ENCODE results near the gene PNPLA6. TPM values are rescaled to one million over a fixed set of nuclear protein-coding genes. Genes with fewer than 3 reads are reported as not detected.

PNPLA6 gene
- total and polyA plus RNA-seq, 10 of the 15 experiments (the other 5 are each of a cell fraction or from before 2014, with no cell fraction given), result 0.95 to 105 (median 40.0) TPM

DNA sequence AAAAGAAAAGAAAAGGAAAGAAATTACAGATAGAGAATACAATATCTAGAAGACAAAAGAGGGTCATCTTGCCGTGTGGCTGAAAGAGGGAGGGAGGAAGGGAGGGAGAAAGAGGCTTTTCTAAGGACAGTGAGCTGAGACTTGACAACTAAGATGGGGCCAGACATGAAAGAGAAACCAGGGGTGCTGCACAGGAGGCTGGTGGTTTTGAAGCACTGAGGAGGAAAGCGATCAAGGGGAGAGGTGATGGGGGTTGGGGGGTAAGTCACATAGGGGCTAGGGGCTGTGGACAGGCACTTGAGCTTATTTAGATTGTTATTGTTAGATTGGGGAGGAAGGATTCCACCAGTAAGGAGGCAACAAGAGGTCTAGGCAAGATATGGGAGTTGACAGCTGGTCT is 17.3 kb downstream of the PNPLA6 start:
- no peak for DNase-seq (ENCODE audit: low read depth, low spot score)
- POLR2A ChIA-PET, result interaction anchor here (0.6 to 0.8 kb wide), 2 partner anchors 29 to 77 kb away, joined by 3 read pairs; partner anchors contain the start of genes PET100 and XAB2
- ATAC-seq, result no peak
- Histone ChIP-seq H4K20me1 (ENCODE audit: control insufficient read depth, insufficient read depth) (no peaks in the 10 kb centered on the region), H3K9ac (ENCODE audit: control insufficient read depth, insufficient read depth, low read length) (no peak overlapping the region), H3K9me3 (replicated peaks; ENCODE audit: control insufficient read depth, insufficient read depth, low read length) (no peaks in the 10 kb centered on the region), H3K36me3 (ENCODE audit: control insufficient read depth in 2 of 2, insufficient read depth in 2 of 2, low read length in 1 of 2) (peaks cover 8 to 16% of the 10 kb centered on the region in 2 experiments), H3K4me1 (ENCODE audit: control insufficient read depth, insufficient read depth, low read length) (no peaks in the 10 kb centered on the region; the same call in 1 of the 2 replicates), H3K79me2 (ENCODE audit: control insufficient read depth, insufficient read depth, low read length) (no peaks in the 10 kb centered on the region), H3K4me3 (no peak overlapping the region), H3K27ac (ENCODE audit: control insufficient read depth, insufficient read depth) (no peak overlapping the region), H2AFZ (ENCODE audit: control insufficient read depth, low read depth, low read length) (no peak overlapping the region), H3K4me2 (ENCODE audit: control insufficient read depth, insufficient read depth) (no peak overlapping the region), H3K27me3 (replicated peaks in 1 of 2; ENCODE audit: control insufficient read depth in 2 of 2, insufficient read depth in 2 of 2, low read length in 1 of 2) (no peaks in the 10 kb centered on the region)
- no TSS peak for BruUV-seq (replicated peaks)
- TF ChIP-seq NRF1 (conservative IDR thresholded peaks at IDR 0.05; ENCODE audit: low read depth, low read length) (no peak), EED (IDR thresholded peaks at IDR 0.05; ENCODE audit: low read depth) (no peak)
- TF ChIP-seq, protein P1, sequence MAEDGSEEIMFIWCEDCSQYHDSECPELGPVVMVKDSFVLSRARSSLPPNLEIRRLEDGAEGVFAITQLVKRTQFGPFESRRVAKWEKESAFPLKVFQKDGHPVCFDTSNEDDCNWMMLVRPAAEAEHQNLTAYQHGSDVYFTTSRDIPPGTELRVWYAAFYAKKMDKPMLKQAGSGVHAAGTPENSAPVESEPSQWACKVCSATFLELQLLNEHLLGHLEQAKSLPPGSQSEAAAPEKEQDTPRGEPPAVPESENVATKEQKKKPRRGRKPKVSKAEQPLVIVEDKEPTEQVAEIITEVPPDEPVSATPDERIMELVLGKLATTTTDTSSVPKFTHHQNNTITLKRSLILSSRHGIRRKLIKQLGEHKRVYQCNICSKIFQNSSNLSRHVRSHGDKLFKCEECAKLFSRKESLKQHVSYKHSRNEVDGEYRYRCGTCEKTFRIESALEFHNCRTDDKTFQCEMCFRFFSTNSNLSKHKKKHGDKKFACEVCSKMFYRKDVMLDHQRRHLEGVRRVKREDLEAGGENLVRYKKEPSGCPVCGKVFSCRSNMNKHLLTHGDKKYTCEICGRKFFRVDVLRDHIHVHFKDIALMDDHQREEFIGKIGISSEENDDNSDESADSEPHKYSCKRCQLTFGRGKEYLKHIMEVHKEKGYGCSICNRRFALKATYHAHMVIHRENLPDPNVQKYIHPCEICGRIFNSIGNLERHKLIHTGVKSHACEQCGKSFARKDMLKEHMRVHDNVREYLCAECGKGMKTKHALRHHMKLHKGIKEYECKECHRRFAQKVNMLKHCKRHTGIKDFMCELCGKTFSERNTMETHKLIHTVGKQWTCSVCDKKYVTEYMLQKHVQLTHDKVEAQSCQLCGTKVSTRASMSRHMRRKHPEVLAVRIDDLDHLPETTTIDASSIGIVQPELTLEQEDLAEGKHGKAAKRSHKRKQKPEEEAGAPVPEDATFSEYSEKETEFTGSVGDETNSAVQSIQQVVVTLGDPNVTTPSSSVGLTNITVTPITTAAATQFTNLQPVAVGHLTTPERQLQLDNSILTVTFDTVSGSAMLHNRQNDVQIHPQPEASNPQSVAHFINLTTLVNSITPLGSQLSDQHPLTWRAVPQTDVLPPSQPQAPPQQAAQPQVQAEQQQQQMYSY (CRISPR knock-in tag; IDR thresholded peaks at IDR 0.05), result no peak
- no peak for FAIRE-seq
- CTCF ChIA-PET, result interaction anchor here (0.9 kb wide), 1 partner anchor 16 kb away, joined by 5 read pairs; no protein-coding TSS in a partner anchor
- RAD21 ChIA-PET (ENCODE audit: unreplicated experiment), result interaction anchor here (1.3 kb wide), 1 partner anchor 16 kb away, joined by 3 read pairs; no protein-coding TSS in a partner anchor
- SMC1A ChIA-PET (ENCODE audit: uncharacterized antibody, unreplicated experiment), result no interaction called here
- intact Hi-C loops (cut with micrococcal nuclease; ENCODE audit: unreplicated experiment), result no loop called here
- in situ Hi-C loops (cut with MboI), result no loop called here
- WGBS (ENCODE audit: insufficient coverage, insufficient replicate concordance, low lambda C conversion rate, missing lambda C conversion rate), result 21% methylated on average over 2 of the region's 2 CpGs

Measured in GM12878 (cell line).